NCI-H345 (cell line): ENCODE results near the gene FKBP10.
"Not testable (repeated sequence)": the region's sequence is repeated elsewhere in the genome, so short reads cannot be mapped to it uniquely, and the experiment has no call there.

ENCODE experiments used
- DNase-seq: peaks from one replicate; lab custom pipeline; 2025; lab: John Stamatoyannopoulos, UW

FKBP10 gene

GRCh38 chr17:41839448-41839847, 26.6 kb downstream of the FKBP10 start:
- not testable (repeated sequence) for DNase-seq

GRCh38 chr17:41840781-41841180, 28.0 kb downstream of the FKBP10 start:
- not testable (repeated sequence) for DNase-seq

GRCh38 chr17:41844971-41845370, 32.2 kb downstream of the FKBP10 start:
- DNase-seq: no peak

DNA sequence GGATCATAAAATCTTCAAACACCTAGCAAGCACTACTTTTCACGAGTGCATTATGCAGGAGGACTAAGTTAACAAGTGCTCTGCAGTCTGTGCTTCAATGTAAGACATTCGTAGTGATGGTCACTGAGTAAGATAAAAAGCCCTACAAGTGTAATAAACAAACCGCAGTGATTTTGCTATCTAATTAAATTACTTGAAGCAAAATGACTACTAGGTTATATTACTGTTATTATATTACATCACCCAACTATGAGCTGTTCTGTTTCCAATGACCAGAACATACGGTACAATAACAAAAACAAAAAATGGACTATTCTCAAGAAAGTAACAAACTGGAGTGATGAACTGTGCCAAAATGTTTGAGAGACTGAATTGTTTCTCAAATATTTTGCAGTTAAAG, 36.0 kb downstream of the FKBP10 start:
- DNase-seq: no peak

GRCh38 chr17:41849251-41849990, 36.6 kb downstream of the FKBP10 start:
- no peak for DNase-seq

DNA sequence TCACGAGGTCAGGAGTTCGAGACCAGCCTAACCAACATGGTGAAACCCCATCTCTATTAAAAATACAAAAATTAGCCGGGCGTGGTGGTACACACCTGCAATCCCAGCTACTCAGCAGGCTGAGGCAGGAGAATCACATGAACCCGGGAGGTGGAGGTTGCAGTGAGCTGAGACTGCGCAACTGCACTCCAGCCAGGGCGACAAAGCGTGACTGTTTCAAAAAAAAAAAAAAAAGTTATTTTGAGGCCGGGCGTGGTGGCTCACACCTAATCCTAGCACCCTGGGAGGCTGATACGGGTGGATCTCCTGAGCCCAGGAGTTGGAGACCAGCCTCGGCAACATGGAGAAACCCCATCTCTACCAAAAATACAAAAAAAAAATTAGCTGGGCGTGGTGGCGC, 38.6 kb downstream of the FKBP10 start:
- not testable (repeated sequence) for DNase-seq

- DNase-seq: no peak
Observed at GRCh38 chr17:41860254-41860931, 47.6 kb downstream of the FKBP10 start.

DNA sequence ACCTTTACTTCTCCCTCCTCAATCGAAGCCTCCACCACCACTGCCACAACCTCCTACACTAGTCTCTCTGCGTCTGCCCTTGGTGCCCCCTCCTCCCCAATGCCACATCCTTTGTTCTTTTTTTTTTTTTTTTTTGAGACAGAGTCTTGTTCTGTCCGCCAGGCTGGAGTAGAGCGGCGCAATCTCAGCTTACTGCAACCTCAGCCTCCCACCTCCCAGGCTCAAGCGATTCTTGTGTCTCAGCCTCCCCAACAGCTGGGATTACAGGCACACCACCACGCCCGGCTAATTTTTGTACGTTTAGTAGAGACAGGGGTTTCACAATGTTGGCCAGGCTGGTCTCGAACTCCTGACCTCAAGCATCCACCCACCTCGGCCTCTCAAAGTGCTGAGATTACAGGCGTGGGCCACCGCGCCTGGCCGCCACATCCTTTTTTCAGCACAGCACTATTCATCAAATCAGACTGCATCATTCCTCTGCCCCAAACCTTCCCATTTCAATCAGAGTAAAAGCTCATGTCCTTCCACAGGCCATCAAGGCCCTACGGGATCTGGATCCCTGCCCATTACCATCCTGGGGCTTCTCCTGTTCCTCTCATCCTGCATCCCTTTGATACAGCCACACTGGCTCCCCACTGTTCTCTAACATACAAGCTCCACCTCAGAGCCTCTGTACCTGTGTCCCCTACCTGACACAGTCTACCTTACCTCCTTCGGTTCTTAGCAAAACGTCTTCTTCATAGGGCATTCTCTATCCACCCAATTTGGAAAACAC, 50.5 kb downstream of the FKBP10 start:
- no peak for DNase-seq

GRCh38 chr17:41864498-41864835, 51.7 kb downstream of the FKBP10 start:
- DNase-seq: no peak

- peak; percentile 91 for DNase-seq
Observed at GRCh38 chr17:41864836-41865595, 52.2 kb downstream of the FKBP10 start, which contains the start of gene KLHL11. TSS of gene KLHL11 (minus strand) at chr17:41865423. CDS start at chr17:41865370, 53 bp downstream.

DNA sequence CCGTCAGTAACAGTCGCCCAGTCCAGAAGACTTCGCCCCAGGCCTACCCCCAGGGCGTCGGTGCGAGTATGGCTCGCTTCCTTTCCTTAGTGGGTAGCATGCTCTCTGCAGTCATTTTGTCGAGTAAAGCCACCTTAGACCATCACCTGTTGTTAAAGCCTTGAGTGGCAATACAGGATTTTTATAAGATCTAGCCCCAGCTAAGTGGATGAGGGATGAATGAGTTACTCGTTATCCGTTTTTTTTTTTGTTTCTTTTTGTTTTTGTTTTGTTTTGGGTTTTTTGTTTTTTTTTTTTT, 52.7 kb downstream of the FKBP10 start:
- no peak for DNase-seq

DNA sequence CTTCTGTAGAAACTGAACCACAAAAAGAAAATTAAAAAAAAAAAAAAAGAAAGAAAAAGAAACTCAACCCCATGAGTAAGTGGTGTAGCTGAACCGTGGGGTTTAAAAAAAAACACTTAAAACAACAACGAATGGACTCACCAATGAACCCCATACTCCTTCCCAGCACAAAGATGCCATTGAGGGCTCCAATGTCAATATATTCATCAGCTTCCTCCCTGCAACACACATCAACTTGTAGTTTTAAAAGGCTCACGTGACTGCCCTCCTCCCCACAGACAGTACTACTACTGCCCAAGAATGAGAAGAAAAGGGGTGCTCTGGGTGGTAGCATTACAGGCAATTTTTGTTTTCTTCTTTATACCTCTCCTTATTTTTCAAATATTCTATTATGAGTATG, 55.8 kb downstream of the FKBP10 start:
- DNase-seq: no peak

GRCh38 chr17:41869426-41869825, 56.6 kb downstream of the FKBP10 start:
- DNase-seq: no peak

GRCh38 chr17:41870097-41870496, 57.3 kb downstream of the FKBP10 start:
- no peak for DNase-seq

GRCh38 chr17:41870627-41871026, 57.8 kb downstream of the FKBP10 start:
- DNase-seq: no peak

GRCh38 chr17:41871789-41872188, 59.0 kb downstream of the FKBP10 start:
- no peak for DNase-seq
